GM20431 (cell line): Measurements from ENCODE around the gene COLEC12.
"Not testable (repeated sequence)": the region's sequence is repeated elsewhere in the genome, so short reads cannot be mapped to it uniquely, and the experiment has no call there.

Experiments used
- in situ Hi-C: fragments of 300-500 bp; cut with MseI, MboI; formaldehyde crosslinking; loops from one replicate; pipeline ENCODE4 v1.15.0; 2020; ENCODE audit warnings: low sequenced_read_pairs; ENCODE audit not compliant: unreplicated experiment

Gene COLEC12

DNA sequence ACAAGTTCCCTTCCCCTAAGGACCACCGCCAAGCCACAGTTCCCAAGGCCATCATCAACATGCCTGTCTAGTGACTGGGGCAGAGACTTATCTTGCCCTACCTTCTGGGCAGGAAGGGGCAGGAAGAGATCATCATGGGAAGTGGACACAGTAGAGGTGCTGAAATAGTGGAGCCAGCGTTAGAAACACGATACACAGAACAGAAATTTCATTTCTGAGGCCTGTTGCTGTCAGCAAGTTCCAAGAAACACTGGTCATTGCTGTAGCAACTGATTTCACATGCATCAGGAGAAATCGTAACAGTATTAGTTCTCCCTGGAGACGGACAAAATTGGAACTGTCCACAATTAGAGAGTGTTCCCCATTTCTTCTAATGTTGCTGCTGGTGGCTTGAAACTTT, 83.0 kb downstream of the COLEC12 start:
- in situ Hi-C loops, result no loop called here

DNA sequence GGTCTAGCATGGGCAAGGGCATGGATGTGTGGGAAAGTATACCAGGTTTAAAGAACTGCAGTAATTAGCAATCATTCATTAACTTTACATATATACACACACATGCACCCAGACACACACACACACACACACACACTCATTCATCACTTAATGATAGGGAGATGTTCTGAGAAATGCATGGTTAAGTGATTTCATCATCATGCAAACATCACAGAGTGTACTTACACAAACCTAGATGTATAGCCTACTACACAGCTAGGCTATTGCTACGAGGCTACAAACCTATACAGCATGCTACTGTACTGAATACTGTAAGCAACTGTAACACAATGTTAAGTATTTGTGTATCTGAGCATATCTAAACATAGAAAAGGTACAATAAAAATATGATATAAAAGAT, 83.6 kb downstream of the COLEC12 start:
- in situ Hi-C loops, result no loop called here

DNA sequence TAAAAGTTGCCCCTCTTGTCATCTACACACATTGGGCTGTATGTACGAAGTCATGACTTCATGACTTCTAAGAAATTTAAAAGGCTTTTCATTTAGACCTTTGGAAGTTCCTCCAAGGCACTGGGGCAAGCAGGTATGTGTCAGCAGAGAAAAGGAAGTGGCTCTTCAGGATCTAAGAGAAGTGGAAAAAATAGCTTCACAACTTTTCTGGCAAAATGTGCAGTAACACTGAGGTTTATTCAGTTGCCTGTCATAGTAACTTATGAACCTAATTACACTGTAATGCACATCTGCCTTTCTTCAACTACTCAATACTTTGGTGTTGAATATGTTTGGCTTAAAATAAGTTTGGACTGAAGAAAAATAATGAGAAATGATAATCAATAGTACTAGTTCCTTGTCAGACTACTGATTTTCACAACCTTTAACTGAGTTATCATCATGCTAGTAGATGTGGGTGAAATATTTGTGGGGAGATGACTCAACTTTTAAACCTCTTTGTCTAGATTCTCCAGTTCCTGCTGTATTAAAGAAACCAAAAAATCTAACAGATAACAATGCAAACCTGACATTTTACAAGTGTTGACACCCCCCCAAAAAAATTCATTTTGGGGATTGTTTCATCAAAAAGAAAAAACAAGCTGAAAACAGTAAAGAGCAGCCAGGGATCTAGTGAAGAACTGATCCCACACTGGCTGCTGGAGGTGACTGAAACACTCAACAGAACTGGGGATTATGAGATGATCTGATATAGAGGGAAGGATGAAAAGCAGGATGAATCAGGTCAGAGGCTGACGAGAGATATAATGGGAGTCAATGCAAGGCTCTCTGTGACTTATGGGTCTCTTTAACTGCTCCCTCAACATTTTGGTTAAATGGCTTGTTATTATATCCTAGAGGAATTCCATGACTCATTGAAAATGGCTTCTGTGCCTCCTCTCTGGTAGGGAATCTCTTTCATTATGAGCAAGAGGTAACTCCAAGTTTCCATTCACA, 84.6 kb downstream of the COLEC12 start:
- in situ Hi-C loops, result no loop called here

DNA sequence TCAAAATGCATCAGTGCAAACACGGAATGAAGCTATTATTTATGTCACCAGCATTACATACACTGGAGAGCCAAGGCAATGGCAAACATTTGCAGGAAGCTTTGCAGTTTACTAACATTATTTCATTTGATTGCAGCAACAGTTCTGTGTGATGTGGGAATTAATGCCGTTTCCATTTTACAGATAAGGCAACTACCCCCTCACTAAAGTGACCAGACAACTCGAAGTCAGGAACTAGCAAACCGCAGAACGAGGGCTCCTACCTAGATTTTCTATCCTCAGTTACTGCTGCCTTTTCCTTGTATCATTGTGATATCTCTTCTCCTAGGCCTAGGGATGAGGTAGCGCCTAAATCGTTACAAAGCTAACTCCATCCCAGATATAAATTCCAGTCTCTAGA, 85.5 kb downstream of the COLEC12 start:
- in situ Hi-C loops, result no loop called here

DNA sequence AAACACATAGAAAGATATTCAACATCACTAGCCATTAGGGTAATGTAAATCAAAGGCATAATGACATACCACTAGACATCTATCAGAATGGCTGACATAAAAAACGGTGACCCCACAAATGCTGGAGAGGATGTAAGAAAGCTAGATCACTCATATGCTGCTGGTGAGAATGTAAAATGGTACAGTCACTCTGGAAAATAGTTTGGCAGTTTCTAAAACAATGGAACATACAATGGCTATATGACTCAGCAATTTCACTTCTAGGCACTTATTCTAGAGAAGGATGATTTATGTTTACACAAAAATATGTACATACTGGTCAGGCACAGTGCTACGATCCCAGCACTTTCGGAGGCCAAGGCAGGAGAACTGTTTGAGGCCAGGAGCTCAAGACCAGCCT, 87.3 kb downstream of the COLEC12 start:
- in situ Hi-C loops, result no loop called here

DNA sequence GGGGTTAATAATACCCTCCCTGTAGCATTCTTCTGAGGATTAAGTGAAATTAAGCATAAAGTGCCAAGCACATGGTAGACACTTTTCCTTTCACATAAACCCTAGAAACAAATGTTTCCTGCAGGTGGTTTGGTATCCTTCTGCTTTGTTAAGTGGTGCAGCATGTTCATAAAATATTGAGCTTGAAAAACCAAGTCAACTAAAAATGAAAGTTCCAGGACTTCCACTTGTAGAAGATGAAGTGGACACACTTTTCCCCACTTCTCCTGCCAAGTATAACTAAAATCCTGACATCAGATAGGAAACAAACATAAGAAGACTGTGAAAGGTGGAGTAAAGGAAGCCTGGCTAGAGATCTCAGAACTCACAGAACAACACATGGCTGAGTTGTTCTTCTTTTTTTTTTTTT, 90.5 kb downstream of the COLEC12 start:
- in situ Hi-C loops, result no loop called here

DNA sequence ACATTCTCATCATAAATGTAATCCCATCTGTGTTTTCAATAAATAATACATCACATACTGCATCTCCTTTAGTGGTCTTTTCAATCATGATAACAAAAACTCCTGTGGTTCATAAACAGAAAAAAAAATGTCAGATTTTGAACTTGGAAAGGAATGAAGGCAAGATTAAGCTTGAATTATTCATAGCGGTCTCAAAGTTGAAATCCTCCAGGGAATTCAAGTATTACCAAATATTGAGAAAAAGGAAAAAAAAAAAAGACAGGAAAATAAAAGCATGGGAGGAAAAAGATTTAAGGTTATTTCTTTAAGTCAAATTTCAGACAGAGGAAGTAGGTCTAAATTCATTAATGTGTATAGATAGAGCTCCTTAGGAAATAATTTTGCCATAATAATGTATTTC, 92.1 kb downstream of the COLEC12 start:
- in situ Hi-C loops, result no loop called here

DNA sequence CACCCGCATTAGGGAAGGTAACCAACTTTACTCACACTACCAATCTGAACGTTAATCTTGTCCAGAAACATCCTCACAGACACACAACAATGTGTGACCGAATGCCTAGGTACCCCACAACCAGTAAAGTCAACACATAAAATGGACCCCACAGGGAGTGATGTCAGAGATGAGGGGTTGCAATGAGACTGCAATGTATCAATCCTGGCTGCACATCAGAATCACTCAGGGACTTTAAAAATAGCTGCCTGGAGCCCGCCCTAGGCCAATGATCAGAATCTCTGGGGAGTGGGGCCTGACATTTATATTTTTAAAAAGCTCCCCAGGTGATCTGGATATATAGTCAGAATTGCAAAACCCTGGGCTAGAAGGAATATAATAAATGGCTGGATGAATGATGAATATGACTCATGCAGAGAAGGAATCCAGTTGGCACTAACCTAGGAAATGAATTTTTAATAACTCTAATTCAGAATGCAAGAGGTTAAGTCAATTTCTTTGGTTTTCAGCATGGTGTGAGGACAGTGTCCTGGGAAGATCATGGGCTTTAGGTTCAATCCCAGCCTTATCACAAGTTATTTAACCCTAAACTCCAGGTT, 92.8 kb downstream of the COLEC12 start:
- in situ Hi-C loops, result no loop called here

DNA sequence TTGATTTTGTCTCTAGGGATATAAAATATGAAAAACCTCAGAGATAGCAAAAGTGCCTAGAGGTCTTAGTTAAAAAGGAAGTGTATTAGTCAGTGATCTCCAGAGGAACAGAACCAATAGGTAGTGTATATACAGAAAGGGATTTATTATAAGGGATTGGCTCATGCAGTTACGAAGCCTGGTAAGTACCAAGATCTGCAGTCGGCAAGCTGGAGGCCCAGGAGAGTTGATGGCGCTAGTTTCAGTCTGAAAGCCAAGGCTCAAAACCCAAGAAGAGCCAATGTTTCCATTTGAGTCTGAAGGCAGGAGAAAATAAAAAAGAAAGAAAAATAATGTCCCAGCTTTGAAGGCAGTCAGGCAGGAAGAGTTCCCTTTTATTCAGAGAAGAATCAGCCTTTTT, 93.3 kb downstream of the COLEC12 start:
- in situ Hi-C loops, result no loop called here

DNA sequence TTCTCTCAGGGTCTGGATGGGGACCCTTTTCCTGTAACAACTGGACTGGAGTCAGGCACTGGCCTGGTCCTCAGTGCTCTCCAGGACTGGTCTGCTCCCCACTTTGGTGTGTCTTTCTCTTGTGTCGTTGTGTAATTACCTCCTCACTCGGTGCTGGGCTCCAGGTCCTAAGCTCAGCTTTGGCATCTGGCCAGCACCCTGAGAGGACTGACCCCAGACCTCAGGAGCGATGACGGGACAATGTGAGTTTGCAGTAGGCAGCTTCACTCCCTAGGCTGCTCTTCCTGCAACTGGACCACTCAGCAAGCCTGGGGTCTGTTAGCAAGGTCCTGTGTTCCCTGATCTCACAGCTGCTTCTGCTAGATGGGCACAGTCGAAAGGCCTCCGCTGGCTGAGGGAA, 93.8 kb downstream of the COLEC12 start:
- in situ Hi-C loops, result no loop called here

DNA sequence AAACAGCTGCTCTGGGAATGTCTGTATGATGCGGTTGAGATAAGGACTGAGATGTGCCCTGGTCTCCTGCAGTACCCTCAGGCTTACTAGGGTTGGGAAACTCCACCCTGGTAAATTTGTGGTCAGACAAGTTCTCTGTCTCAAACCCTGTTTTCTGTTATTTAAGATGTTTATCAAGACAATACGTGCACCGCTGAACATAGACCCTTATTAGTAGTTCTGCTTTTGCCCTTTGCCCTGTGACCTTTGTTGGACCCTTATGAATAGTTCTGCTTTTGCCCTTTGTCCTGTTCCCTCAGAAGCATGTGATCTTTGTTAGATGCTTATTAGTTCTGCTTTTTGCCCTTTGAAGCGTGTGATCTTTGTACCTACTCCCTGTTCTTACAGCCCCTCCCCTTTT, 95.5 kb downstream of the COLEC12 start:
- in situ Hi-C loops, result not testable (repeated sequence)

DNA sequence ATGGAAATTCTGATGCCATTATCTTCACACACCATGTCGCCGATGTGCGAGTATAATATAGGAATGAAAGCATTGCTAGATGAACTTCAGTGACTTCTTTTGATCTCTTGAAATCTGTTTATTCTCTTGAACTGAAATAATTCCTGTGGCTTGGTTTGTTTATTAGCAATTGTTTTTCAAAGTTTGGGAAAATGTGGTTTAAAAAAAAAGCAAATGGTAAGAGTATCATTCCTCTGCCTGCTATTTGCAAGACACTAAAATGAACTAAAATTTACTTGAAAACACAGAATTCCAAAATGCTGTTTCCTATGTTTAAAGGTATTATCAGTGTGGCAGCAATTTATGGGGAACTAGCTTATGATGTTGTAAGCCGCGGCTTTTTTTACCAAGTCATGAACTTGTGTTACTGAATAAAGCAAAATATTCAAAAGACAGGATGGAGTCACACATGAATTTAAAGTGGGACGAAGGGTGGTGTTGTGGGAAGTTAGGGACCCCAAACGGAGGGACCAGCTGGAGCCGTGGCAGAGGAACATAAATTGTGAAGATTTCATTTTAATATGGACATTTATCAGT, 96.4 kb downstream of the COLEC12 start:
- in situ Hi-C loops, result no loop called here

DNA sequence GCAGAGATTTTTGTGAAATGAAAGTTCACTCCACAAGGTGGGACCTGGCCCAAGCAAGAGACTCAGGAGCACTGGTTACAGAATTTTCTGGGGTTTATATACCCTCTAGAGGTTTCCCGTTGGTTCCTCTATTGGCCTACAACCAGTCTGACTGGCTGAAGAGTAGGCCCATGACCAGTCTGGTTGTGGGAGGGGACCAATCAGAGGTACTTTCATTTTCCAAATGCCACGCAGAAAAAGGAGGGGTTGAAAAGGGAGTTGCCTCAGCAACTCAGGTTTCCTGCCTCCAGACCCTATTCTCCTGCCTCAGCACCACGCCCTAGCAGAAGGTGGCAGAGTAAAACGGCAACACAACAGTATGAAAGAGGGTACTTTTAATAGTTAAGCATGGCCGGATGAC, 98.4 kb downstream of the COLEC12 start:
- in situ Hi-C loops, result no loop called here

DNA sequence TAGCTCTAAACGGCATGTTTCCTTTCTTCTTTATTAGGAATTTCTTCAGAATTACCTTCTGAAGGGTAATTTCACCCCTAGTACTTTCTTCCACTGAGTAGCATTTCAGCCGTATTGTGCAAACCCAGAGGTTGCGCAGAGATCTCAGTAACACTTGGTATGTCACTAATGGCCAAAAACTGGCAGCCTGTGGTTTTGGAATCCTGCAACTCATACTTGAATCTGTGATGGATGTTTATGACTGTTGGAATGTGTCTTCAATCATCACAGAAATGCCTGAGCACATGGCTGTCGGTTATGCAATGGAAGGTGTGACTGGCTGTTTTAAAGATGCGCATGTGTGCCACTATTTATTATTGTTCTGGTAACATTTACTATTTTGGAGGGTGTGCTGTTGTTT, 100.0 kb downstream of the COLEC12 start:
- in situ Hi-C loops, result no loop called here

DNA sequence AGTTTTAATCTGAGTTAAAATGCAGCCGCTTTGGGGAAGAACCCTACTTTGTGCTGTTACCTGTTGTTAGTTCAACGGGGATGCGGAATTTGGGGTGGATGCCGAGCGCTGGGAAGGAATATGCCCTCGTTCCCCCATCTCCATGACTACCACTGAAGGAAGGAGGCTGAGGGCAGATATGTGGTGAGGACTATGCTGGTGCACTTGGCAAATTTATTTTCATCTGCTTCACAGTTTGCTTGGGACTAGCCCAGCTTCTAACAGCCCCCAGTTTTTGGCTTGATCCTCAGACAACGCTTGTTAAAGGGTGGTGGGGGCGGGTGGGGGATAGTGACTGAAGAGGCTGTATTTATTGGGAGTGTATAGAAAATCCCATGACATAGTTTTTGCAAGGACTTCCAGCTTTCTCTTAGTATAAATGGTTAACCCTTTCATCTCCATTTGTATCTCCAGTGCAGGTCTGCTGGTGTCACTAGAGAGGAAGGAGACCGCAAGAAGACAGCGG, 100.8 kb downstream of the COLEC12 start:
- in situ Hi-C loops, result no loop called here

DNA sequence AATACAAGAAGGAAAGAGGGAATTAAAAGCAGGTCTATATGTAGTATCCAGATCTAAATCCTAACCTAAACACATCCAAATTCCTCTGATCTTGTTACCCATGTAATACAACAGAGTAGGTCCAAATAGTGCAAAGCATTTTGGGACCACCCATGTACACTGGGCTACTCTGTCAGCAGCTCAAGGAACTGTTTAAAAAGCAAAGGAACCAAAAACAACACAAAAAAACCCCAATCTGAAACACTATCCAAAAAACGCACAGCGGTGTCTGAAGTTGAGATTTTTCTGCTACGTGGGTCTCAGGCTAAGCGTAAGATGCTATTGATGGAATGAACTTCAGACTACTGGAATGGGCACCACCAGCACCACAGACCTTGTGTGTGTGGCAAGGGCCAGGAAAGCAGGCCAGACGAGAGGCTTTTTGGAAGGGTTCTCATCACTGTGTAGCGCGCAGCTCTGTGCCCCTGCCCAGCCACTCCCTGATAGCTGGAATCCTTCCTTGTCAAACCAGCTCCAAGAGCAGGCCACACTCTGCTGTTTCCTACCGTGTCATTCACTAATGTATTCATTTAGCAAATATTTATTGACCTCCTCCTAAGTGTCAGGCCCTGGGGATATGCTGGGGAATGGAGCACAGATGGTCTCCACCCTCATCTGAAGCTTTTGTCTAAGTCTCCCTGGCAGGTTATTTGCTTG, 101.4 kb downstream of the COLEC12 start:
- in situ Hi-C loops, result no loop called here

DNA sequence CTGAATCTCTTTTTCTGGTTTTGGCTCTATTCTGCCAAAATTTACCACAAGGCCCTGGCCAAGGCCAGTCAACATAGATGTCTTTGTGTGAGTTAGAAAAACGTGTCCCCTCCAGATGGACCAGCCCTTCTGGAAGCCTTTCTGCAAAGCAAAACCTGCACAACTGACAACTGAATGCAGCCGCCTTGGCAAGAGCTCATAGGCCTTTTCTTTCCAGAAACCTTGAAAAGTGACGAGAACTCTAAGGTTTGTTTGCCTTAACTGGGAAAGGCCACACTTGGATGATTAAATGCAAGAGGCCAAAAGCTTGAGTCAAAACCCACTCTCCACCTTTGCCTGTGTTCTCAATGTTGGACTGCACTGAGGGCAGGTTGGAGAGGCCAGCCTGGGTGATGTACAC, 103.9 kb downstream of the COLEC12 start:
- in situ Hi-C loops, result no loop called here

DNA sequence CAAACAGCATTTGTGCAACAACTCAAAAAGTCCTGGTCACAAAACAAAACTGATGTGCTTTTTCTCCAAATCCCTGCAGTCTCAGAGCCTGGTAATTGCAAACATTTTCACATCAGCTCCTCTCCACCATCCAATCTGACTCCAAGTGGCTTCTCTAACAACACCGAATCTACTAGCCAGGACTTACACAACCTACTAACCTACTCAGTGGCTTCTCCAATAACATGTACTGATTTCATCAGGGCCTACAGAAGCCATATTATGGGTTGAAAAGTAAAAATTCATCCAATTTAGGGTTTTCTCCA, 104.3 kb downstream of the COLEC12 start:
- in situ Hi-C loops, result no loop called here

DNA sequence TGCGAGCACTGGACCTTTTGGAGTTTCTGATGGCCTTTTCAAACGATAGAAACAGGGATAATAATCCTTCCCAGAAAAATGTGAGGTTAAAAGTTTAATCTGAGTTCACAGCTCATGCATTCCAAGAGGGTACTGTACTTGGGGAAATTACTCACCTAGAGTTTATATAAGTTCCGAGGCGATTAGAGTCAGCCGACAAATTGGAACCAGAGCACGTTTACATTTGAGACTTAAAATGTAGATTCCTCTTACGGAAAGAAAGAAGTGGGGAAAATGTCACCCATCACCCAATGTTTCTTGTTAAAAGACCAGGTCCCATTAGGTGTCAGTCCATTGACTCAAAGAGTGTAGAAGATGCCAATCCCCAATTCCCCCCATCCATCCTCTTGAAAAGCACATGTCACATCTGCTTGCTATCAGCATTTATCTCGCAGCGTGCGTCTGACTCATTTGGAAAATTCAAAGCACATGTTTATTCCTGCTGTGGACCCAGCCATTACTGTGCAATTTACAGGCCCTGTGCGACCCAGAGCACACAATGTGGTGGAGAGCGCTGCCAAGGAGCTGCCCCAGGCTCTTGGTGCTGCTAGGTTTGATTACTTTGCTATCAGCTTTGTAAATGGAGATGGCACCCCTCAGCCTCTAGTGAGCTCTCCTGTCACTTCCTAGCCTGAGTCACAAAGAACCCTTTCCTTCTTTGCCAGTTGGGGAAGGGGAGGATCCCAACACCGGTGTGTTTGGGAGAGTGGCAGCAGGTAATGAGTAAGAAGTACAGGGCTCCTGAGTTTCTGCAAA, 104.8 kb downstream of the COLEC12 start:
- in situ Hi-C loops, result no loop called here

DNA sequence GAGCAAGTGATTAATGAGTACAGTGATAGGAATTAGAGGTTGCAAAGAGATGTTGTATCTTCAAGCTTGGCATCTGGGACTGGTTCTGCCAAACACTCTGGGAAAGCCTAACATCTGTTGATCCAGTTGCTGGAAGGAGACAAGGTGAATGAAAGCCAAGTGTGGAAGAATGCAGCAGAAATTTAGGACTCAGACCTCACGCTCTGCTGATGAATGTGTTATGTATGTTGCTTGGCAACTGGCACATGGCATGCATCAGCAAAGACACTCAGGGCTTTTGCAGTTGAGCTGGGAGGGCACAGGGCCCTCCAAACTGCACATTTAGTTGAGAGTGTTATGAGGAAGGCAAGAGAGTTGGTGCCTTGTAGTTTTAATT, 105.5 kb downstream of the COLEC12 start:
- in situ Hi-C loops, result no loop called here
